PFSK-1 (cell line): ENCODE results near the gene HDAC4.

Source experiments
- FOXP2 ChIP-seq: optimal IDR thresholded peaks from 2 replicates; pipeline ENCODE3; 2011; ENCODE audit warnings: borderline replicate concordance, control low read depth, inconsistent platforms; ENCODE audit not compliant: insufficient read depth; ENCODE audit errors: extremely low read length, extremely low read depth
- POLR2AphosphoS5 ChIP-seq: IDR thresholded peaks from 2 replicates; pipeline ENCODE4 v1.6.1; 2012; ENCODE audit warnings: low read depth, mild to moderate bottlenecking, control low read depth, low read length, moderate library complexity
- REST ChIP-seq, 2 experiments: IDR thresholded peaks; 2 replicates each; pipeline versions ENCODE4 v1.6.1 to v1.8.0; 2011 to 2012; ENCODE audit warnings: low read depth in 2 of 2, low read length in 2 of 2, control low read depth in 1 of 2, inconsistent platforms in 1 of 2, mild to moderate bottlenecking in 1 of 2, moderate library complexity in 1 of 2; ENCODE audit not compliant: insufficient read depth in 1 of 2
- SIN3A ChIP-seq: IDR thresholded peaks from 2 replicates; pipeline ENCODE4 v1.6.1; 2012; ENCODE audit warnings: mild to moderate bottlenecking, low read length, moderate library complexity, borderline replicate concordance; ENCODE audit not compliant: insufficient read depth
- TAF1 ChIP-seq: IDR thresholded peaks from 2 replicates; pipeline ENCODE4 v1.6.1; 2012; ENCODE audit warnings: low read length, control low read depth, borderline replicate concordance; ENCODE audit not compliant: insufficient read depth

GRCh38 chr2:239129147-239129920 lies 271.5 kb downstream of the HDAC4 start:
- TF ChIP-seq POLR2AphosphoS5 (no peak), SIN3A (no peak), TAF1 (no peak), FOXP2 (no peak), REST (IDR thresholded peaks at IDR 0.05; ENCODE audit: insufficient read depth in 1 of 2, low read depth in 2 of 2, low read length in 2 of 2) (no peak)
